ENCODE results near the gene MST1.

MST1 gene

DNA sequence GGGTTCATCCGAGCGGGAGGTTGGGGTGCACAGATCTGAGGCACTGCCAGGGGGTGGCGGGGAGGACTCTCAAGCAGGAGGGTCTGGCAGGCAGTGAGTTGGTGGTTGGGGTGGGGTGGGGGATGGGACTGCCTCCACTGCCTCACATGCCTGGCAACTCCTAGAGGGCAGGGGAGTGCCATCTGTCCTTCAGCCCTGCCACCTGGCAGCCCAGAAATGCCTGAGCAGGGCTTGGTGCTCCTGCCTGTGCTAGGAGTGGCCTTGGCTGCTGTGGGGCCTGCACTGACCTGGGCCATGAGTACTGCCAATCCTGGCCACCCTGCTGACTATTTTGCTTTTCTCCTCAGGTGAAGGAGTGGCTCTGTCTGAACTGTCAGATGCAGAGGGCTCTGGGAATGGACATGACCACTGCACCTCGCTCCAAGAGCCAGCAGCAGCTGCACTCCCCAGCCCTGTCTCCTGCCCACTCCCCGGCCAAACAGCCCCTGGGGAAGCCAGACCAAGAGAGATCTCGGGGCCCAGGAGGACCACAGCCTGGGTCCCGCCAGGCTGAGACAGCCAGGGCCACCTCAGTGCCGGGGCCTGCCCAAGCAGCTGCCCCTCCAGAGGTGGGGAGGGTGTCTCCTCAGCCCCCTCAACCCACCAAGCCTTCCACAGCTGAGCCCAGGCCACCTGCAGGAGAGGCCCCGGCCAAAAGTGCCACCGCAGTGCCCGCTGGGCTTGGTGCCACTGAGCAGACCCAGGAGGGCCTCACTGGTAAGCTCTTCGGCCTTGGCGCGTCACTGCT lies 47.2 kb downstream of the MST1 start:
- TF ChIP-seq EZH2 (IDR thresholded peaks at IDR 0.05; ENCODE audit: borderline replicate concordance, low read length) (no peak), CTCF (IDR thresholded peaks at IDR 0.05; ENCODE audit: low read length) (no peak)
- H3K4me1 ChIP-seq (ENCODE audit: insufficient read depth, low read length, severe bottlenecking) = no peaks in the 10 kb centered on the region
- H4K20me1 ChIP-seq (ENCODE audit: insufficient read depth, low read length) = no peaks in the 10 kb centered on the region
- H2AFZ ChIP-seq (ENCODE audit: low read length) = no peak overlapping the region
- no peak overlapping the region for H3K9ac ChIP-seq (ENCODE audit: low read length)
- H3K9me3 ChIP-seq (ENCODE audit: low read length) = no peaks in the 10 kb centered on the region
- no peak overlapping the region for H3K27ac ChIP-seq (ENCODE audit: low read depth, low read length, poor library complexity, severe bottlenecking)
- no peak overlapping the region for H3K4me2 ChIP-seq (ENCODE audit: low read length)
- H3K79me2 ChIP-seq (ENCODE audit: insufficient read depth, low read length) = no peaks in the 10 kb centered on the region
- no peak overlapping the region for H3K4me3 ChIP-seq (ENCODE audit: low read depth, low read length, poor library complexity, severe bottlenecking)
- H3K9me2 ChIP-seq (ENCODE audit: low read depth, low read length) = no peaks in the 10 kb centered on the region
- no peaks in the 10 kb centered on the region for H3K36me3 ChIP-seq (ENCODE audit: insufficient read depth, low read length)
- H3F3A ChIP-seq (ENCODE audit: insufficient read depth, low read length) = no peaks in the 10 kb centered on the region
- 0 out of 2 replicates have a peak, but pooled peaks cover 3% of the 10 kb centered on the region for H3K27me3 ChIP-seq (ENCODE audit: insufficient read depth, low read length)

DNA sequence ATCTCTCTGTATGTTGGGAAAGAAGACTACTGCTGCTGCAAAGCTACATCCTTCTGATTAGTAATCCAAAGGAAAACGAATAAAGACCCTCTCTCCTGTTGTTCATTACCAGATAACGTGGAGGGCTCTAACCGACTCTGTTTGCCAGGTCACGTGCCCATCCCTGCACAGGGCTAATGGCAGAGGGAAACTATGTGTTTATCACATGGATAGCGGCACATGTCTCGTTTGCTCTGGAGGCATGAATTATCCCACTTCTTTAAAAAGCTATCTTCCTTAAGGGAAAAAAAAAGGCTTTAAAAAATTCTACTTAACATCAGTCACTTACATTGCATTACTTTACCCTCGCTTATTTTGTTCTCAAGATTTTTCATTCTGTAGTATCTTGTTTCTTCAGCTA lies 48.0 kb downstream of the MST1 start:
- Histone ChIP-seq H3K9me3 (ENCODE audit: low read length) (no peaks in the 10 kb centered on the region), H3K27me3 (ENCODE audit: insufficient read depth, low read length) (no peaks in the 10 kb centered on the region), H3K36me3 (ENCODE audit: insufficient read depth, low read length) (no peaks in the 10 kb centered on the region), H2AFZ (ENCODE audit: low read length) (no peak overlapping the region), H3F3A (ENCODE audit: insufficient read depth, low read length) (no peaks in the 10 kb centered on the region), H3K79me2 (ENCODE audit: insufficient read depth, low read length) (no peaks in the 10 kb centered on the region), H3K4me2 (ENCODE audit: low read length) (no peak overlapping the region), H3K4me1 (ENCODE audit: insufficient read depth, low read length, severe bottlenecking) (no peaks in the 10 kb centered on the region), H3K27ac (ENCODE audit: low read depth, low read length, poor library complexity, severe bottlenecking) (no peak overlapping the region), H3K9ac (ENCODE audit: low read length) (no peak overlapping the region), H4K20me1 (ENCODE audit: insufficient read depth, low read length) (no peaks in the 10 kb centered on the region), H3K9me2 (ENCODE audit: low read depth, low read length) (no peaks in the 10 kb centered on the region), H3K4me3 (ENCODE audit: low read depth, low read length, poor library complexity, severe bottlenecking) (no peak overlapping the region)
- no peak for TF ChIP-seq CTCF (IDR thresholded peaks at IDR 0.05; ENCODE audit: low read length)

DNA sequence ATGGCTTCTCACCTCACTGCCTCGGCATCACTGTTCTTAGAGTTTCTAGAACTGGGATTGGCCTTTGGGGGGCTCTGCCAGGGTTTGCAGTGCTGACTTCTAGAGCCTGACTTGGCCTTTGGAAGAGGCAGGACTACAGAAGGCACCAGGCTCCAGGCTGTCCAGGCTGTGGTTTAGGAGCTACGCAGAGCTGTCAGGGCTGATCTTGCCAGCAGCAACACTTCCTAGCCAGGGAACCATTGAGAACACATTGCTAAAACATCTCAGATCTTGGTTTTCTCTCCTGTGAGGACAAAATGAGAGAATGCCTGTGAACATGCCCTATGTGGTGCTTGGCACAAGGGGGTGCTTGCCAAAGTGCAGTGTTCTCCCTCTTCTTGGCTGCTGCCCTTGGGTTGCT lies 49.7 kb downstream of the MST1 start:
- H4K20me1 ChIP-seq (ENCODE audit: insufficient read depth, low read length) = no peaks in the 10 kb centered on the region
- no peaks in the 10 kb centered on the region for H3F3A ChIP-seq (ENCODE audit: insufficient read depth, low read length)
- TF ChIP-seq CTCF (IDR thresholded peaks at IDR 0.05; ENCODE audit: low read length) = no peak
- TF ChIP-seq EZH2 (IDR thresholded peaks at IDR 0.05; ENCODE audit: borderline replicate concordance, low read length) = no peak
- H3K9me3 ChIP-seq (ENCODE audit: low read length) = no peaks in the 10 kb centered on the region
- H3K9ac ChIP-seq (ENCODE audit: low read length) = no peak overlapping the region
- H3K4me2 ChIP-seq (ENCODE audit: low read length) = no peak overlapping the region
- H3K27ac ChIP-seq (ENCODE audit: low read depth, low read length, poor library complexity, severe bottlenecking) = no peak overlapping the region
- no peak overlapping the region for H2AFZ ChIP-seq (ENCODE audit: low read length)
- H3K4me3 ChIP-seq (ENCODE audit: low read depth, low read length, poor library complexity, severe bottlenecking) = no peak overlapping the region
- H3K79me2 ChIP-seq (ENCODE audit: insufficient read depth, low read length) = no peaks in the 10 kb centered on the region
- H3K4me1 ChIP-seq (ENCODE audit: insufficient read depth, low read length, severe bottlenecking) = no peaks in the 10 kb centered on the region
- no peaks in the 10 kb centered on the region for H3K27me3 ChIP-seq (ENCODE audit: insufficient read depth, low read length)
- H3K9me2 ChIP-seq (ENCODE audit: low read depth, low read length) = no peaks in the 10 kb centered on the region
- no peaks in the 10 kb centered on the region for H3K36me3 ChIP-seq (ENCODE audit: insufficient read depth, low read length)
